ENCODE results near the gene RNF181.
A peak's percentile ranks its signal among the peaks of the same experiment; 100 is the strongest.
"Not testable (repeated sequence)": the region's sequence is repeated elsewhere in the genome, so short reads cannot be mapped to it uniquely, and the experiment has no call there.

Gene RNF181

DNA sequence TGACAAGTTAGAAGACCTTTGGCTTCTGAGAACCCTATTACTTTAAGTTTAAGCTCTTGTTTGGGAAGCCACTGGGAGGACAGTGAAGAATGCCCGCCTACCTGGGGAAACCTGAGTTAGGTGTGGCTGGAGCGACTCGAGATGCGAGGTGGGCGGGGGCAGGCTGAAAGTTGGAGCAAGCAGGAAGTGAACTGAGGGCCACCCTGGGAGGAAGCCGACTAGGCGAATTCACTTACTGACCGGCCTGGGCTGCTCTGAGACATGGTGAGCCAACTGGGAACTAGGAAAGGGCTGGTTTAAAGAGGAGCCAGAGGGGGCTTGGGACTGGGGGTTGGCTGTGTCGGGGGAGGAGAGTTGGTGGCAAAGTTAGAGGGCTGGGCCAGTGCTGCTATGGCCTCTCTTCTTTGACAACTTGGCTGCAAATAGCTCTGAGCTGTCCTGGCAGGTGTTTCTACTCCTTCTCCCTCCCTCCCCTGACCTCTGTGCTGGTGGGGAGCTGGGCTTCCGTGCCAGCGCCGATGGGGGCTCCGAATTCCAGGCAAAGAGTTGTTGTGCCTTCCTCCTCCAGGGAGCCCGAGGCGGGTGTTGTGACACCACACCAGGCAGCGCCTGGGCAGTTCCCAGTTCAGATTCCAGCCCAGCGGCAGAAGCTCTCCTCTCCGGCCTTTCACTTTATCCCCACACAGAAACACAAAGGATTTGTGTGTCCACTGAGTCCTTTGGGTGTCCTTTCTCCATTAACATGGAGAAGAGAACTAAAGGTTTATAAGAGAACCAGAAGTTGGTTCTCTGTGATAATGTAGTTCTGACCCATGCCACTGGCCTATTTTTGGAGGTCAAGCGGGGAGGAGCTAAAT, 17.9 kb upstream of the RNF181 start, which contains the start of gene VAMP8:
Gene VAMP8, plus strand, starts transcription at position 201 of the 857 bp plus-strand sequence. Its CDS starts 61 bp downstream, at position 262.
- DNase-seq = peak; percentile 76

DNA sequence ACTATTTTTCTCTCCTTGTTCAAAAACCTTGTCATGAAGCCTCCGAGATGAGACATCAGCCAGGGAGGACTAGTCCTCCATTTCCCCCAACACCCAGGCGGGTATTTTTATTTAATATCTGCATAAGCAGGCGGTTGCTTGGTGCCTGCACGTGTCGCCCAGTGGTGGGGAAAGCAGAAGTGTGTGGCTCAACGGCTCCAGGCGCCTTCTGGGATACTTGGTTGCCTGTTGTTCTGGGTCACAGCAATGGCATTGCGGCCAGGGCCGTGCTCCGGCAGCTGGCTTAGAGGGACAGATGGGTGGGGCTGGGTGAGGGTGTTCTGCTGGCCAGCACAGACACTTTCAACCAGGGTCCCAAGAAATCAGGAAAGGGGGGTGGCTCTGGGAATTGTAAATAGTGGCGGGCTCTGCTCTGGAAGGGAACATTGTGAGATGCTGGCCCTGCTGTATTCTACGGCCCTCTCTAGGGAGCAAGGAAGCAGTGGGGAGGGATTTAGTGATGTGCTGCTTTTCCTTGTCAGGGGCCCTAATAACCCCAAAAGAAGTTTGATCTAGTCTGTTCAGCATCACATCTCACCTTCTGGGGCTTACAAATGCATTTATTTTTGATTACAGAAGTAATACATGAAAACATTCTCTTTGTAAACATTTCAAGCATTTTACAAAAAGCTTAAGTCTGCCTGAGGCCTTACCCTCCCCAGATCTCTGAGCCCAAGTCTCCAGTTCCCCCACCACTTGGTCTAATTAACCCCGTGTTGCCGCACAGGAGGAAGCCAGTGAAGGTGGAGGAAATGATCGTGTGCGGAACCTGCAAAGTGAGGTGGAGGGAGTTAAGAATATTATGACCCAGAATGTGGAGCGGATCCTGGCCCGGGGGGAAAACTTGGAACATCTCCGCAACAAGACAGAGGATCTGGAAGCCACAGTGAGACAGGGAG, 17.0 kb upstream of the RNF181 start:
- DNase-seq = peak; percentile 82

DNA sequence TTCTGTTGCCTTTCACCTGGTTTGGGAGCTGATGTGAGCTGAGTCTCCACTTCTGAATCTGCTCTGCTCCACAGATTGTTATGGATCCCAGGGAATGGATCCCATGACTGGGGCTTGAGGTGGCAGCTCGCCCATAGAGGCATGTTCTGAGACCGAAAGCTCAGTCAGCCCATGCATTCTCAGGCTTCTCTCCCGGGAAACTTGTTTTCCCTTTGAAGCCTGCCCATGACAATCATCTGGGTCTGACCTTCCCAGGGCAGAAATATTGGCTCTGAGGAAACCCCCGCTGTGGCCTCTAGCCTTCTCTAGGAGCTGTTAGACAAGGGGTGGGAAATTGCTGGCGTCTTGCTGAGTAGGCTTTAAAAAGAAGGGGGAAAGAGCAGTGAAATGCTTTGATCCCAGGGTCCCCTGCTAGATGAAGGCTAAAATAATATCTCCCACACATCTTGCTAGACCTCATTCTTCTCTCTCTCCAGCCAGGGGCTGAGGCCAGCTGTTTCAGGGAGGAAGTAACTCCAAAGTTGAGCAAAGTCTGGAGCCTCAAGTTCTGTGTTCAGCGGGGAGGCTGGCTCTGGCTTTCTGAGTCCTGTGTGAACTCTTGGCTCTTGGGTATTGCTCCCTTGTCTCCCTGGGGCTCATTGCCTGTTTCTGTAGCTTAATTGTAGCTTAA, 16.1 kb upstream of the RNF181 start:
- DNase-seq = peak; percentile 67

DNA sequence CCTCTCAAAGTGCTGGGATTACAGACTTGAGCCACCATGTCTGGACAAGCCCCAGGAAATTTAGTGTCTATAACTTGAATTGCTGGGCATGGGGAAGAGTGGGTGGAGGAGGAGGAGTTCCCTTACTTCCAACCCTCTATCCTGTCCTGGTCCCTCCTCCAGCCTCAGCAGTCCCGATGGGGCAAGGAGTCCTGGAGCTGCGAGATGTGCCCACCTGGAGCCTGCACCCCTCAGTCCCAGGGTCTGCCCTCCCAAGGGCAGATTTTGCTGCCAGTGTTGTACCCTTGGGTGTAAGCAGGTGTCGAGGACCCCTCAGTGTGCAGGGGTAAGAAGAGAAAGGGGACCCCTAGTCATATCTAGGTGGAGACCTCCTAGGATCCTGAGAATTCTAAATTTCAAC, 15.3 kb upstream of the RNF181 start:
- no peak for DNase-seq

DNA sequence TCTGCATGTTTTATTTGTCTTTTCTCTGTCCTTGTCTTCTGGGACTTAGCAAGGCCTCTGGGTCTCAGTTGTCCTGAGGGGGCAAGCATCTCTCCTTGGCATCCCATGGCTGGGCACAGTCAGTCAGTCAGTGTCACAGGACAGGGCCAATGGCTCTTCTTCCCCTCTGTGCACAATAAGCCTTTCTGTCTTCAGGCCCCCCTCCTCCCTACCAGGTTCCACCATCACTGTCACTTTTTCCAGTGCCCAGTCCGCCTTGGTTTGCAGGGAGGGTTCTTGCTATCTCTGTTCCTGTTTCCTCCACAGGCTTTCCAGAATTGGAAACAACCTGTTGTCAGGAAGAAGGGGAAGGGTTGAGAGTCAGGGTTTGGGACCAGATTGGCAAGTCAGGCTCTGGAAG, 13.1 kb upstream of the RNF181 start:
- no peak for DNase-seq

DNA sequence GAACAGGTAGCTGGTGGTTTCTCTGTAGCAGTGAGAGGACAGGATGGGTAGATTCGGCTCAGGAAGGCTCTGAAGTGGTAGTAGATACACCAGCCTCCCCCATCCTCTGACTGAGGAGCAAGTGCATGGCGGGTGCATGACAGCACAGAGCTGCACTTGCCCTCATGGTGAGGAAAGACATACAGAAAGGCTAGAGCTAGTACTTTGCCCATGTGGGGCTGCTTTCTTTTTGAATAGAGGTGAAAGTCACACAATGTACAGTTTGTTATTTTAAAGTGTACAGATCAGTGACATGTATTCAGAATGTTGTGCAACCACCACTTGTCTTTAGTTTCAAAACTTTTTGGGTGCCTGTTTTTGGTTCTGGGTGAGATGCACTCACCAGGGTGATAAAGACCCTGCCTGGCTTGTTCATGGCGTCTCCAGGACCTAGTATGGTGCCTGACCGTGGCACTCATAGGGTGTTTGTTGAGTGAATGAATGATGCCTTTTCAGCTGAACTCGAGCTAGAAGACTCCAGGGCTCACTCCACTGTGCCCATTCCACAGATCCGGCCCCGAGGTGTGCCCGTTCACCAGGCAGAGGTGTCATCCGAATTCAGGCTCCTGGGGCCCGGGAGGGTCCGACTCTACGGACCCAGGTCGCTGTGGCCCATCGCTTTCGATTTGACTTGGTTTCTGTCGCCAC, 11.7 kb upstream of the RNF181 start:
- peak; percentile 35 for DNase-seq

DNA sequence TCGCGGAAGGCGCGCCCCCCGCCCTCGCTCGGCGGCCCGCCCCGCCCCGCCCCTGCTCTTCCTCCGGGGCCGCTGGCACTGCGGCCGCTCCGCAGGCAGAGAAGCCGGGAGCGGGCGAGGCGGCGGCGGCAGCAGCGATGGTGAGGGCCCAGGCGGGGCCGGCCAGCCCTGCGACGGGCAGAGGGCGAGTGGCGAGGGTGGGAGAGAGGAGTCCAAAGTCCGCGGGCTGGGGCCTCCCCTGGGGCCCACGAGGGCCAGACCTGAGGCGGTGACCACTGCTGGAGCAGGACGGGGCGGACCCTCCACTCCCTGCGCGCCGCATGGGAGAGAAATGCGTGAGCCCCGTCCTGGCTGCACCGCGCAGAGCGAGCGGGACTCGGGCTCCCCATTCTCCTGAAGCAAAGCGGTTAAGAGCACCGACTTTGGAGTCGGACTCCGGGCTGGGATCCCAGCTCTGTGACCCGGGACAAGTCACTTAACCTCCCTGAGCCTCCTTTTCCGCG, 11.1 kb upstream of the RNF181 start, which contains the start of gene VAMP5:
Gene VAMP5, plus strand, starts transcription at position 78 of the 503 bp plus-strand sequence. Its CDS starts 60 bp downstream, at position 138.
- peak; percentile 41 for DNase-seq

DNA sequence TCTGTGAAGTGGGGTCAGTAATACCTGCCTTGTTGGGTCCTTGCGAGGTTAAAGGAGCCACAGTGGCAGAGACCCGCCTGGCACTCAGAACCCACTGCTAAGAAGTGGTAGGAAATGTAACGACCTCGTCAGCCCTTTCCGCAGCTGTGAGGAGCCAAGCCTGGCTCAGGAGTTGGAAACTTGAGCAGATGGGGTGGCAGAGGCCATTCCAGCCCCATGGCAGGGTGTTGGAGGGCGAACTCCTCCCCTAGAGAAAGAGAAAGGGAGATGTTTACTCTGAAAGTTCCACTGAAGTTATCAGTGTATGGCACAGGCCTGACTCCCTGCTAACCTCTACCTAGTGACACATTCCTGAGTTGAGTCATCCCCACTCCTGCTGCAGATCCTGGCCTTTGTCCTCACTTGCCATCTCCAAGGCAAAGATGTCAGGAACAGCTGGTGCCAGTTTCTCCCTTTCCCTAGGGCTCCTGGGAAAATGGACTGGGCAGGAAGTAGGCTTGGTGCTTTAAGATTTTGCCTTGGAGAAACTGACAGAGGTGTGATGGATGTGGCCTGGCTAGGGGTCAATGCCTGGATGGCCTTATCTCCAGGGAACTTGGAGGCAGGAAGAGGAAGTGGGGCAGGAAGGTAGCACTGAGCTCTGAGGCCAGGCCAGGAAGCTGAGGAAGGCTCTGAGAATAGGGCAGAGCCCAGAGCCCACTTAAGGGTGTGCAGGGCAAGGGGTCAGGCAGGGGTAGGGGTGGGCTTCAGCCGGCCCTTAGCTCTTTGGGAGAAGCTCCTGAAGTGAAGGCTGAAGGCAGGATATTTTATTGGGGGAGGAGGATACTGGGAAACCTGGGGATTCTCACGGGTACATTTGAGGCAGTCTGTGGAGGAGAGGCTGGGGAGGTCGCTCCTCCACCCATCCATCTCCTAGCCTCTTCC, 10.4 kb upstream of the RNF181 start:
- DNase-seq = no peak

DNA sequence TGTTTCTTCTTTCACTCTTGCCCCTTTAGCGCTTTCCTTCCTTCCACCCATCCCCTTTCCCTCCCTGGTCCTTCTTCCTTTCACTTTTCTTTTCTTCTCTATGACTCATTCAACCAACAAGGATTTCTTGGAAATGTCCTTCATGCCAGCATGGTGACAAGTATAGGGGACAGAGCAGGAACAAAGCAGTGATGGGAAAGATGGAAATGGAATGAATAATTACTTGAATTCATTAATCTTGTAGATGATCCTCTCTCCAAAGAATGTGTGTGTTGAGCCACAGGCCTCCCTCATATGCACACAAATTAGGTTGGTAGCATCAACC, 9.8 kb upstream of the RNF181 start:
- DNase-seq = no peak

DNA sequence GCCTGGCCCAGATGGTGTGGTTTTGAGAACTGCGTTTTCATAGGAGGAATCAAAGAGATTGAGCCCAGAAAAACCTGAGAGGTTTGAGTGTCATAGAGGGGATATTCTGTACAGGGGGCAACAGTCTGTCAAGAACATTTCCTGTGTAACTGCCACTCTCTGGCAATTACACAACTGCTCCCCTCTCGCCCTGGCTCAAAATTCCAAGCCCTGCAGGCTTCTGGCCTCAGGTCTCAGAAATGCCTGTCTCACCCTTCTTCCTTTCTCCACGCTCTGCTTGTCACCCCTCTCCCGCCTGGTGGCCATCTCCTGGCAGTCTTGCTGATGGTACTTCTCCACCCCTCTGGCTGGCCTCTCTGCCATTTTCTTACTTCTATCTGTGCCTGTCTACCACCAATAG, 7.3 kb upstream of the RNF181 start:
- peak; percentile 37 for DNase-seq

DNA sequence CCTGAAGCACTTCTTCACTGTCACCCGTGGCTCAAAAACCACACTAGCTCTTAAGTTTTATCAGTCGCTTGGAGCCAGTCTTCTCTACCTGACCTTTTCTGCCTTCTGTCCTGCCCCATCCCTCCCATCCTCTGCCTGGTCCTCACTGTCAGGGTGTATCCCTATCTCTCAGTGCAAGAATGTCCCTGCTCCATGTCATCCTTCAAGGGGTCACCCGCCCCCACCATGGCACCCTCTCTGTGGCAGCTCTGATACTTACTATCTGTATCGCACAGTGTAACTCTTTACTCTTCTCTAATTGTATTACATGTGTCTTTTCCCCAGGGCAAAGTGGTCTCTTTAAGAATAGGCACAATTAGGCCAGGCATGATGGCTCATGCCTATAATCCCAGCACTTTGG, 6.9 kb upstream of the RNF181 start:
- DNase-seq = no peak

DNA sequence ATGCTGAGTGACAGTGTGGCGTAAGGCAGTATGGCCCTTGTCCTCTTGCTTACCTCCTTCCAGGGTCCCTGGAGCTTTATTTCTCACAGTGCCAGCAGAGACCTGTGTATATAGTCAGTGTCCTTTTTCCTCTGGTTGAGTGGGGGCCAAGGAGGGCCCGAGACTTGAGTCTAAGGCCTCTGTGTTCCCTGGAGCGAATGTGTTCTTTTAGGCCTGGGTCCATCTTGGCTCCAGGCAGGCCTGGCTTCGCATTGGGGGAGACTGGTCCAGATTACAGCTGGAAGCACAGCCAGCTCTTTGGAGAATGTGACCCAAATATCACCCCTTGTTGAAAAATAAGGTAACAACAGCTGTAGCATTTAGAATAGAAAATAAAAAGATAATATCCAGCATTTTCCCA, 6.4 kb upstream of the RNF181 start:
- no peak for DNase-seq

DNA sequence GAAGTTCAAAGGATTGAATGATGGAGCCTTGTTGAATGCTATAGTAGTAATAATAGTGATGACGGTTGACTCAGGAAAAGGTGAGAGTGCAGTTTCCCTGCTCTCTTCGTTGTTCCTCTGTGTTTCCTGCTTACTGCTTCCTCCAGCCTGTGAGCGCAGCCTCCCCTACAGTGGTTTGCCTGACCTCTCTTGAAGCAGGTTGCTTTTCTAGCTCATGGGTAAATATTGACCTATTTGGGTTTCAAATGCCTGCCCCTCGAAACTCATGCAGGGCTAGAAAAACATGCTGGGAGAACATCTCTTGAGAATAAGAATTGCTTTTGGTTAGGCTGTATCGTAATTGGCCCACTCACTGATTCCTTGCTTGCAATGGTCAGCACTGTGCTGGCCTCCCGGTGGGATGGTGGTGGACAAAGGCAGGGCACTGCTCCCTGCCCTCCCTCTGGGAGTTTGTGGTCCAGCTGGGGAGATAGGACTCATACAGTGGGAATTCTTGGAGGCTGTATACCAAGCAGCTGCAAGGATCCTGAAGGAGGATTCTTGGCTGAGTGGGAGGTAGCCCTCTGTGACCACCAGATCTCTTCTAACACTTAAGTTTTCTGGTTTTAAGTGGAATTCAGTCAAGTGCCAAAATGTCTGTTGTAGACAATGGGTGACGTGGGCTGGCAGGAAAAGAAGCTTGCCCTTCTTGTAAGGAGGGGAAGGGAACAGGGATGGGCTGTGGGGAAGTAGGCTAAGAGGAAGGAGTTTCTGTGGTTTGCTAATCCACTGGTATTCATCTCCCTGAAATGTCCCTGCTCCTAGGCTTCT, 5.4 kb upstream of the RNF181 start:
- no peak for DNase-seq

DNA sequence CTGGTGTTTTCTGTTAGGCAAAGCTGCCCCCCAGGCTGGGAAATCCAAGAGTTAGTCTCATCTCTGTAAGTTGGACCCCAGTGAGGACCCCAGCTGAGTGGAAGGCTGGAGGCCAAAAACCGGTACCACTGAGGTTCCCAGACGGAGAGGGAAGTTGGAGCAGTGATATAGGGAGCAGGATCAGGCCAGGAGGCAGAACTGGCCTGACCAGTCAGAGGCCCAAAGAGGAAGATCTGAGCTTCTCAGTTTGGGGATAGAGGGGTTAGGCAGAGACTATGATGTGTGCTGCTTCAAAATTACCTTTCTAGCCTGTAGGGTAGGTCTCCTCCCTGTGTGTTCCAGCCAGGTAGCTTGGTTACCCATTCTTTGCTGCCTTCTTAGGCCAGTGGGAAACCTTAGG, 4.6 kb upstream of the RNF181 start:
- no peak for DNase-seq

DNA sequence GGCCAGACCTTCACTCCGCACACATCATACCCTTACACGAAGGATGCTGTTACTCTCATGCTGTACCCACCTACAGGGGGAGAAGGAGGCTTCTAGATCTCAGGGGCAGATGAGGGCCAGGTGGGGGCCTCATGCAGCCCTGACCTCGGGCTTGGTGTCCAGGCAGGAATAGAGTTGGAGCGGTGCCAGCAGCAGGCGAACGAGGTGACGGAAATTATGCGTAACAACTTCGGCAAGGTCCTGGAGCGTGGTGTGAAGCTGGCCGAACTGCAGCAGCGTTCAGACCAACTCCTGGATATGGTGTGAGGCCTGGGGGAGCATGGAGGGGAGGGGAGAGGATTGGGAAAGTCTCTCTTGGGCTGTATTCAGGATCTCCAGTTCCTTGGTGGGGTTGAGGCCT, 4.0 kb upstream of the RNF181 start:
- no peak for DNase-seq

DNA sequence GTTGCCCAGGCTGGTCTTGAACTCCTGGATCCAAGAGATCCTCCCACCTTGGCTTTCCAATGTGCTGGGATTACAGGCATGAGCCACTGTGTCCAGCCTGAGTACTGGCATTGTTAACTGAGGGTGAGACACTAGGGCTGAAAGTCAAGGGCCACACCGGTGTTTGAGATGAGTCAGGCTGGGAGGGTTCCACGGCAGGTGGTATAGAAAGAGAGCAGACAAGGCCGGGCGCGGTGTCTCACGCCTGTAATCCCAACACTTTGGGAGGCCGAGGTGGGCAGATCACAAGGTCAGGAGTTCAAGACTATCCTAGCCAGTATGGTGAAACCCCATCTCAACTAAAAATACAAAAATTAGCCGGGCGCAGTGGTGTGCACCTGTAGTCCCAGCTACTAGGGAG, 3.2 kb upstream of the RNF181 start:
- DNase-seq = not testable (repeated sequence)

DNA sequence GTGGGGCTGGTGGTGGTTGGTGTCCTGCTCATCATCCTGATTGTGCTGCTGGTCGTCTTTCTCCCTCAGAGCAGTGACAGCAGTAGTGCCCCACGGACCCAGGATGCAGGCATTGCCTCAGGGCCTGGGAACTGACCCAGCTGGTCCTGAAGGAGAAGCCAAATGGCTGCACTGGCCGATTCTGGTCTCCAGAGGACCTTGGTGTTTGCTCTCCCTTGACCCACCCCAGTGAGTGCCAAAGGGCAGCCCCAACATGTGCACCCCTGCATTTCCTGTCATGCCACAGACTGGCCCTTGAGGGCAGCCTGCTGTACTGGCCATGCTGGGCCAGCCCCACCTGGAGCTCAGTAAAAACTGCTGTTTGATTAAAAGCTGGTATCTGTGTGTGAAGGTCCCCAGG, 2.5 kb upstream of the RNF181 start:
- DNase-seq = no peak

DNA sequence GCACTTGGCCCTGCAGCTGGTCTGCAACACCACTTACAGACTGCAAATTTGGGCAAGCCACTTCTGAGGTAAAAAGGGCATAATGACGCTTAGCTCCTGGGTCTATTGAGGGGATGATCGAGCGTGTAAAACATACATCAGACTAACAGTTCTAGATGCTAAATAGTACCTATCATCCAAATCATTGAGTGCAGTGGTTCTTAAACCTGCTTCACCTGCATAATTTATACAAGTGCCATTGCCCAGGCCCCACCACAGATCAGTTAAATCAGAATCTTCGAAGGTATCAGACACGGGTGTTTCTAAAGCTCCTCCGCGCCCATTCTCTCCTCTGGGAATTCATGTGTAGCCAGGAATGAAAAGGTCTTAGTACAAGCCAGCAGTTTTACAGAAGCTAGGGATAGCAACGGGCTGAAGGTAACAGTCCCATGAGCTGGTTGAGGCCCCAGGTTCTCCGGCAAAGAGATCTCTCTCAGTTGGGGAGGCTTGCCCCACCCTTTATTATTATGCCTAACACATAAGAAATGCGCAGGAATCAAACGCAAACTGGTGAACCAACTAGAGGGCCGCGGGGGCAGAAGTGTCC, 737 bp upstream of the RNF181 start:
- DNase-seq = no peak

DNA sequence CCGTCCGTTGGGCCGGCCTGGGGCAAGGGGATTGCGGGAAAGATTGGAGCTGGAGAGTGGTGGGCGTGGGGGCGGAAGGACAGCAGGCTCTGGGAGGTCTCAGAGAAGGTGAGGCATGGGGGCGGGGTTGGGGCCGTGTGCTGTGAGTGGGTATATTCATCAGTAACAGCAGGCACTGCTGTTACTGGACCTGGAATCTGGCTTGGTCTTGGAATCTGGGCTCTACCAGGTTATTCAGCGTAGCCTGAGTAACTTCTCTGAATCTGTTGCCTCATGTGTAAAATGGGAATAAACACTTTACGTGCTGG, 435 bp downstream of the RNF181 start:
- DNase-seq = peak; percentile 38

DNA sequence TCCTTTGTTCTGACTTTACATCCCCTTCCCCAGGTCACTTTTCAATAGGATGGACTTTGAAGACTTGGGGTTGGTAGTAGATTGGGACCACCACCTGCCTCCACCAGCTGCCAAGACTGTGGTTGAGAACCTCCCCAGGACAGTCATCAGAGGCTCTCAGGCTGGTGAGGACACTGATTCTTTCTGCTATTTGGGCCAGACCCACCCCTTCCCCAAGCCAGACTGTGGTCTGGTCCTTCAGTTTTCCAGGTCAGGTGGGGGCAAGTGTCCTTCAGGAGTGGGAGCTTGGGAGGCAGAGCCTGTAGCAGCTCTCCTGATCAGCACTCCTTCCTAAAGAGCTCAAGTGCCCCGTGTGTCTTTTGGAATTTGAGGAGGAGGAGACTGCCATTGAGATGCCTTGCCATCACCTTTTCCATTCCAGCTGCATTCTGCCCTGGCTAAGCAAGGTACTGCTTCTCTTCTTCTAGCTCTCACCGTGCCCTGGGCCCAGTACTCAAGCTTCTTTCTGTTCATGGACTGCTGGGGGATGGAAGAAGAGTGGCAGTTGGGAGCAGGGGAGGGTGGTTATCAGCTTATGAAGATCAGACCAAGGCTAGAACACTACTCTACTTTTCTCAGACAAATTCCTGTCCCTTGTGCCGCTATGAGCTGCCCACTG, 1.1 kb downstream of the RNF181 start:
- no peak for DNase-seq
